GM23248 (cell line): ENCODE data around the gene ARMH4. TPM values are rescaled to one million over a fixed set of nuclear protein-coding genes. Genes with fewer than 3 reads are reported as not detected.
A peak's percentile ranks its signal among the peaks of the same experiment; 100 is the strongest.

ENCODE experiments used
- DNase-seq: peaks from one replicate; pipeline ENCODE4 v3.0.0-alpha.2; 2015
- H2AFZ ChIP-seq: fragments of 200-600 bp; sonication (generic); 2 replicates; pipeline ENCODE4 v1.6.1; 2016; ENCODE audit warnings: antibody characterized with exemption
- H3F3A ChIP-seq: fragments of 200-600 bp; sonication (generic); 2 replicates; pipeline ENCODE4 v1.6.1; 2016; ENCODE audit warnings: mild to moderate bottlenecking, antibody characterized with exemption, mixed run types; ENCODE audit not compliant: insufficient read depth
- H3K27ac ChIP-seq: fragments of 200-600 bp; sonication (generic); 2 replicates; pipeline ENCODE4 v1.5.1; 2016; ENCODE audit warnings: mild to moderate bottlenecking
- H3K27me3 ChIP-seq: fragments of 200-600 bp; sonication (generic); replicated peaks from 2 replicates; pipeline ENCODE4 v1.6.1; 2016; ENCODE audit warnings: mild to moderate bottlenecking; ENCODE audit not compliant: insufficient read depth
- H3K36me3 ChIP-seq: fragments of 200-600 bp; sonication (generic); 2 replicates; pipeline ENCODE4 v1.6.1; 2016; ENCODE audit warnings: low read depth, mild to moderate bottlenecking
- H3K4me1 ChIP-seq: fragments of 200-600 bp; sonication (generic); 2 replicates; pipeline ENCODE4 v1.6.1; 2016; ENCODE audit warnings: mild to moderate bottlenecking; ENCODE audit not compliant: insufficient read depth
- H3K4me2 ChIP-seq: fragments of 200-600 bp; sonication (generic); one replicate; pipeline ENCODE4 v1.6.1; 2016; ENCODE audit warnings: mild to moderate bottlenecking; ENCODE audit not compliant: unreplicated experiment
- H3K4me3 ChIP-seq: fragments of 200-600 bp; sonication (generic); 2 replicates; pipeline ENCODE4 v1.5.1; 2016; ENCODE audit warnings: mild to moderate bottlenecking
- H3K79me2 ChIP-seq: fragments of 200-600 bp; sonication (generic); 2 replicates; pipeline ENCODE4 v1.6.1; 2016; ENCODE audit warnings: mild to moderate bottlenecking; ENCODE audit not compliant: insufficient read depth
- H3K9ac ChIP-seq: fragments of 200-600 bp; sonication (generic); 2 replicates; pipeline ENCODE4 v1.6.1; 2016; ENCODE audit warnings: mild to moderate bottlenecking
- H3K9me2 ChIP-seq: fragments of 200-600 bp; sonication (generic); 2 replicates; pipeline ENCODE4 v1.6.1; 2016; ENCODE audit warnings: mixed run types, mild to moderate bottlenecking, moderate library complexity; ENCODE audit not compliant: insufficient read depth
- H3K9me3 ChIP-seq: fragments of 200-600 bp; sonication (generic); one replicate; pipeline ENCODE4 v1.6.1; 2017; ENCODE audit warnings: low read depth
- H4K20me1 ChIP-seq: fragments of 200-600 bp; sonication (generic); 2 replicates; pipeline ENCODE4 v1.6.0; 2016; ENCODE audit not compliant: insufficient read depth
- EZH2 ChIP-seq: fragments of 200-600 bp; sonication (generic); IDR thresholded peaks from 2 replicates; pipeline ENCODE4 v1.6.1; 2018; ENCODE audit warnings: antibody characterized with exemption, mild to moderate bottlenecking; ENCODE audit not compliant: insufficient read depth, poor library complexity, severe bottlenecking
- EZH2phosphoT487 ChIP-seq: fragments of 200-600 bp; sonication (generic); IDR thresholded peaks from 2 replicates; pipeline ENCODE4 v1.6.1; 2018; ENCODE audit warnings: antibody characterized with exemption, moderate library complexity, mild to moderate bottlenecking, low read depth; ENCODE audit not compliant: insufficient read depth
- WGBS, 2 experiments: methylation state at CpG; one replicate each; pipeline ENCODE4 v1.1.6; 2015 to 2017; ENCODE audit warnings: low lambda C conversion rate in 2 of 2, low coverage in 1 of 2; ENCODE audit errors: missing lambda C conversion rate in 2 of 2; 5-methylcytosine and 5-hydroxymethylcytosine counted together
- in situ Hi-C: fragments of 300-500 bp; cut with MboI; formaldehyde crosslinking; loops from 2 replicates; pipeline ENCODE4 v1.15.0; 2020
- polyA plus RNA-seq: library from polyadenylated mRNA; unstranded; fragments of >200 nt; fragmentation: Nextera tagmentation; extraction: Ambion mirVana; gene quantifications from 2 replicates; pipeline ENCODE4 v1.2.1, GENCODE V29; 2016
- total RNA-seq: library from RNA; depleted of rRNA; stranded (reverse); fragments of >200 nt; shearing (Covaris generic); gene quantifications from 2 replicates; pipeline ENCODE4 v1.2.3, GENCODE V29; 2014

The ARMH4 gene
- total and polyA plus RNA-seq, 2 experiments from 2014 or later, result 2.9 to 8.7 TPM

- no peak for TF ChIP-seq EZH2phosphoT487
- no peak for TF ChIP-seq EZH2
- no peak overlapping the region for H3K4me2 ChIP-seq
- H2AFZ ChIP-seq, result no peak overlapping the region
- no peaks in the 10 kb centered on the region for H3F3A ChIP-seq
- no peaks in the 10 kb centered on the region for H4K20me1 ChIP-seq
- no peak for DNase-seq
- WGBS, 2 experiments, result 82 to 87% methylated on average over 3 of the region's 3 CpGs
- H3K27me3 ChIP-seq, result no peaks in the 10 kb centered on the region
- H3K9ac ChIP-seq, result no peak overlapping the region
- H3K9me2 ChIP-seq, result no peaks in the 10 kb centered on the region
- H3K79me2 ChIP-seq, result no peaks in the 10 kb centered on the region
- H3K36me3 ChIP-seq, result no peaks in the 10 kb centered on the region
- H3K4me3 ChIP-seq, result no peak overlapping the region
- in situ Hi-C loops, result loop anchor here (25.0 kb wide), 1 partner anchor 572 kb away; the partner anchor contains the start of gene CCDC198
- H3K4me1 ChIP-seq, result no peaks in the 10 kb centered on the region
- no peak overlapping the region for H3K27ac ChIP-seq
- no peaks in the 10 kb centered on the region for H3K9me3 ChIP-seq
Measured at GRCh38 chr14:58059126-58059525, 92.9 kb downstream of the ARMH4 start.

GRCh38 chr14:58055497-58056010, 96.5 kb downstream of the ARMH4 start:
- no peak overlapping the region for H3K27ac ChIP-seq
- H4K20me1 ChIP-seq, result no peaks in the 10 kb centered on the region
- no peak overlapping the region for H2AFZ ChIP-seq
- H3K9me3 ChIP-seq, result no peaks in the 10 kb centered on the region
- no peaks in the 10 kb centered on the region for H3K36me3 ChIP-seq
- H3K4me3 ChIP-seq, result no peak overlapping the region
- in situ Hi-C loops, result loop anchor here (25.0 kb wide), 1 partner anchor 568 kb away; the partner anchor contains the start of gene CCDC198
- H3K4me2 ChIP-seq, result no peak overlapping the region
- H3F3A ChIP-seq, result no peaks in the 10 kb centered on the region
- no peaks in the 10 kb centered on the region for H3K79me2 ChIP-seq
- DNase-seq, result peak; percentile 22
- H3K9me2 ChIP-seq, result no peaks in the 10 kb centered on the region
- TF ChIP-seq EZH2phosphoT487 (no peak), EZH2 (no peak)
- H3K4me1 ChIP-seq, result no peaks in the 10 kb centered on the region
- no peaks in the 10 kb centered on the region for H3K27me3 ChIP-seq
- H3K9ac ChIP-seq, result no peak overlapping the region

- H3K4me2 ChIP-seq, result no peak overlapping the region
- WGBS, 2 experiments, result 51 to 52% methylated on average over 3 of the region's 3 CpGs
- no peak overlapping the region for H3K27ac ChIP-seq
- H3K9ac ChIP-seq, result no peak overlapping the region
- no peaks in the 10 kb centered on the region for H3K9me3 ChIP-seq
- no peaks in the 10 kb centered on the region for H3K36me3 ChIP-seq
- DNase-seq, result no peak
- H2AFZ ChIP-seq, result no peak overlapping the region
- no peaks in the 10 kb centered on the region for H3F3A ChIP-seq
- in situ Hi-C loops, result loop anchor here (25.0 kb wide), 1 partner anchor 567 kb away; the partner anchor contains the start of gene CCDC198
- no peaks in the 10 kb centered on the region for H3K4me1 ChIP-seq
- no peak overlapping the region for H3K4me3 ChIP-seq
- no peaks in the 10 kb centered on the region for H3K27me3 ChIP-seq
- TF ChIP-seq EZH2 (no peak), EZH2phosphoT487 (no peak)
- H4K20me1 ChIP-seq, result no peaks in the 10 kb centered on the region
- no peaks in the 10 kb centered on the region for H3K79me2 ChIP-seq
- H3K9me2 ChIP-seq, result no peaks in the 10 kb centered on the region
Measured at GRCh38 chr14:58054100-58054499, 97.9 kb downstream of the ARMH4 start.

- 32 to 33% methylated on average over 5 of the region's 5 CpGs for WGBS, 2 experiments
- H3K9me2 ChIP-seq, result no peaks in the 10 kb centered on the region
- H3K4me3 ChIP-seq, result no peak overlapping the region
- H2AFZ ChIP-seq, result no peak overlapping the region
- no peaks in the 10 kb centered on the region for H3K4me1 ChIP-seq
- H3K36me3 ChIP-seq, result no peaks in the 10 kb centered on the region
- no peaks in the 10 kb centered on the region for H3K79me2 ChIP-seq
- H3K9me3 ChIP-seq, result no peaks in the 10 kb centered on the region
- TF ChIP-seq EZH2phosphoT487 (no peak), EZH2 (no peak)
- H4K20me1 ChIP-seq, result no peaks in the 10 kb centered on the region
- in situ Hi-C loops, result no loop called here
- H3F3A ChIP-seq, result no peaks in the 10 kb centered on the region
- H3K27me3 ChIP-seq, result no peaks in the 10 kb centered on the region
- no peak overlapping the region for H3K4me2 ChIP-seq
- H3K27ac ChIP-seq, result no peak overlapping the region
- no peak for DNase-seq
- H3K9ac ChIP-seq, result no peak overlapping the region
Measured at GRCh38 chr14:58048219-58048618, 103.8 kb downstream of the ARMH4 start.

GRCh38 chr14:58027904-58028303, 124.1 kb downstream of the ARMH4 start:
- in situ Hi-C loops, result no loop called here
- Histone ChIP-seq H3K9me3 (no peaks in the 10 kb centered on the region), H3F3A (no peaks in the 10 kb centered on the region), H4K20me1 (no peaks in the 10 kb centered on the region), H3K4me1 (no peaks in the 10 kb centered on the region), H3K27me3 (no peaks in the 10 kb centered on the region), H3K79me2 (no peaks in the 10 kb centered on the region), H3K4me2 (no peak overlapping the region), H2AFZ (no peak overlapping the region), H3K9me2 (no peaks in the 10 kb centered on the region), H3K9ac (no peak overlapping the region), H3K36me3 (no peaks in the 10 kb centered on the region), H3K4me3 (no peak overlapping the region), H3K27ac (no peak overlapping the region)
- TF ChIP-seq EZH2phosphoT487, result no peak
- TF ChIP-seq EZH2, result no peak
- DNase-seq, result no peak
